WI38 (cell line): ENCODE measurements around the gene GOLGA6L24.
"Not testable (repeated sequence)": the region's sequence is repeated elsewhere in the genome, so short reads cannot be mapped to it uniquely, and the experiment has no call there.

Experiments used
- H3K4me3 ChIP-seq: 2 replicates; pipeline ENCODE4 v1.5.1; 2011; ENCODE audit warnings: low read depth, mild to moderate bottlenecking, control low read depth, low read length

Gene GOLGA6L24, protein sequence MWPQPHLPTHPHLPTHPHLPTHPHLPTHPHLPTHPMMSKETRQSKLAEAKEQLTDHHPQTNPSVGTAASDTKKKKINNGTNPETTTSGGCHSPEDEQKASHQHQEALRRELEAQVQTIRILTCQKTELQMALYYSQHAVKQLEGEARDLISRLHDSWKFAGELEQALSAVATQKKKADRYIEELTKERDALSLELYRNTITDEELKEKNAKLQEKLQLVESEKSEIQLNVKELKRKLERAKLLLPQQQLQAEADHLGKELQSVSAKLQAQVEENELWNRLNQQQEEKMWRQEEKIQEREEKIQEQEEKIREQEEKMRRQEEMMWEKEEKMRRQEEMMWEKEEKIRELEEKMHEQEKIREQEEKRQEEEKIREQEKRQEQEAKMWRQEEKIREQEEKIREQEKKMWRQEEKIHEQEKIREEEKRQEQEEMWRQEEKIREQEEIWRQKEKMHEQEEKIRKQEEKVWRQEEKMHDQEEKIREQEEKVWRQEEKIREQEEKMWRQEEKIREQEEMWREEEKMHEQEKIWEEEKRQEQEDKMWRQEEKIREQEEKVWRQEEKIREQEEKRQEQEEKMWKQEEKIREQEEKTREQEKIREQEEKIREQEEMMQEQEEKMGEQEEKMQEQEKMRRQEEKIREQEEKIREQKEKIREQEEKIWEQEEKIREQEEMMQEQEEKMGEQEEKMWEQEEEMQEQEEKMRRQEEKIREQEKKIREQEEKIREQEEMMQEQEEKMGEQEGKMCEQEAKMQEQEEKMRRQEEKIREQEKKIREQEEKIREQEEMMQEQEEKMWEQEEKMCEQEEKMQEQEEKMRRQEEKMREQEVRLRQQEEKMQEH

DNA sequence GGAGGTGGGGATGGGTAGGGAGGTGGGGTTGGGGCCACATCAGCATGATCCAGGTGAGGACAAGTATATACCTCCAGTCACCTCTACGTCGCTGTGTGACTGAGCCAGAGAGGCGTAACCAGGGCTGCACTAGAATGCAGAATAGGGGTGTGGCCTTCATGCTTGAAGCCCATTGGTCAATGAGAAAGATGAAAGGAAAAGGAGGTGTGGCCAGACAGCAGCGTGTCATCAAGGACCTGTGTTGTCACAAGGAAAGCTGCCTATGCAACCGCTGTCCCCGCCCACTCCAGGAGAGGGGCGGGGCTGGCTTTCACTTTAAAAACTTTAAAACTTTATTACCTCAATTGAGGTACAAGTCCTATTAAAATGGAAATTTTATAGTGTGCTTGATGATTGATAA, at the start of gene GOLGA6L24:
Gene GOLGA6L24 (minus strand): TSS at position 101 of the 400 bp plus-strand sequence. CDS start 61 bp downstream, at position 40.
- not testable (repeated sequence) for H3K4me3 ChIP-seq

DNA sequence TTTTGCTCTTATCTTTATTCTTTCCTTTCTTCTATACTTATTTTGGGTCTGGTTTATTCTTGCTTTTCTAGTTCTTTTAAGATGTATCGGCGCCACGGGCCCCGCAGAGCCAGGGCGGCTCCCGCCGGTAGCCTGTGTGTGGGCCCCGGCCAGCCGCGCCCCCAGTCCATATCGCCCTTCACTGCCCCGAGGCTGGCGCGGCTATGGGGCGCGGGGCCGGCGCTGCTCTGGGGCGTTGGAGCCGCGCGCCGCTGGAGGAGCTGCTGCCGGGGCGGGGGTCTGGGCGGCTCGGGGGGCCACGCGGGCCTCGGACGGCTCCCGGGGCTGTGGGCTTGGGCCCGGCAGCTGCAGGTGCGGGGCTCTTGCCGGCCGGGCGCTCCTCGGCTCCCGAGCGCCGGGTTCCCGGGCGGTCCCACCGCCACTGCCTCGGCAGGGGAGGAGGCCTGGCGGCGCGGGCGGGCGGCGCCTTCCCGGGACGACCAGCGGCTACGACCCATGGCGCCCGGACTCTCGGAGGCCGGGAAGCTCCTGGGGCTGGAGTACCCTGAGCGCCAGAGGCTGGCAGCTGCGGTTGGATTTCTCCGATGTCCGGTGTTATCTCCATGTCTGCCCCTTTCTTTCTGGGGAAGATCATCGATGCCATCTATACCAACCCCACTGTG, 45.0 kb upstream of the GOLGA6L24 start:
- not testable (repeated sequence) for H3K4me3 ChIP-seq

DNA sequence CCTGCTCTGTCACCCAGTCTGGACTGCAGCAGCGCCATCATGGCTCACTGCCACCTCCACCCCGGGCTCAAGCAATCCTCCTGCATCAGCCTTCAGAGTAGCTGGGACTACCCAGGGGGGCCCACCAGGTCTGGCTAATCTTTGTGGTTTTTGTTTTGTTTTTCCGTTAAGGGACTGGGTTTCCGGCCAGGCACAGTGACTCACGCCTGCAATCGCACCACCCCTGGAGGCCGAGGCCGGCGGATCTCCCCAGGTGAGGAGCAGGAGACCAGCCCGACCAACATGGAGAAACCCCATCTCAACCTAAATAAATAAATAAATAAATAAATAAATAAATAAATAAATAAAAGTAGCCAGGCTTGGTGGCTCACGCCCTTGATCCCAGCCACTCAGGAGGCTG, 38.1 kb upstream of the GOLGA6L24 start:
- H3K4me3 ChIP-seq, result not testable (repeated sequence)

DNA sequence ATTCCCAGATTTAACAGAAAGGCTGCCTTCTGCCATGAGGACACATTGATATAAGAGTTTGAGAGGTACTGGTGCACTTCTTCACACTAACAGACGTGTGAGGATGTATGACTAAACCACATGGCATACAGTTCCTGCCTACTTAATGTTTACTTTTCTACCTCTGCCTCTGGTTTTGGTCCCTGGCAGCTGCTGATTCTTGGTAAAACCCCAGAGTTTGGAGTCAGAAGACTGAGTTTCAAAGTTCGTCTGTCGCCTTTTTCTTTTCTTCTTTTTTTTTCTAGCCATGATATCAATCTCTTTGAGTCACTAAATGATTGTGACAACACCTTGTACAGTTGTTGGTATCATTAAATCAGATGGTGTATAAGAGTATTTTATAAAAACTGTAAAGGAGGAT, 22.2 kb upstream of the GOLGA6L24 start:
- not testable (repeated sequence) for H3K4me3 ChIP-seq

DNA sequence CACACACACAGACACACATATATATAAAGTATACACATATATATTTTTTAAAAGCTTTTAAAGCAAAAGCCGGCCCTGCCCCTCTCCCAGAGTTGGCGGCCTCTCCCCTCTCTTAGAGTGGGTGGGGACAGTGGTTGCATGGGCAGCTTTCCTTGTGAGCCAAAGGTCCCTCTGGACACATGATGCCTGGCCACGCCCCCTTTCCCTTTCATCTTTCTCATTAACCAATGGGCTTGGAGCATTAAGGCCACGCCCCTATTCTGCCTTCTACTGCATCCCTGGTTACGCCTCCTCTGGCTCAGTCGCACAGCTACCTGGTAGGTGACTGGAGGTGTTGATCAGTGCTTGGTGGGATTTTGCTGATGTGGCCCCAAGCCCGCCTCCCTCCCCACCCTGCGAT, 20.5 kb upstream of the GOLGA6L24 start, which contains the start of gene GOLGA8F:
Gene GOLGA8F (plus strand): TSS at position 301 of the 400 bp plus-strand sequence. CDS start 98 bp downstream, at position 399.
- not testable (repeated sequence) for H3K4me3 ChIP-seq

DNA sequence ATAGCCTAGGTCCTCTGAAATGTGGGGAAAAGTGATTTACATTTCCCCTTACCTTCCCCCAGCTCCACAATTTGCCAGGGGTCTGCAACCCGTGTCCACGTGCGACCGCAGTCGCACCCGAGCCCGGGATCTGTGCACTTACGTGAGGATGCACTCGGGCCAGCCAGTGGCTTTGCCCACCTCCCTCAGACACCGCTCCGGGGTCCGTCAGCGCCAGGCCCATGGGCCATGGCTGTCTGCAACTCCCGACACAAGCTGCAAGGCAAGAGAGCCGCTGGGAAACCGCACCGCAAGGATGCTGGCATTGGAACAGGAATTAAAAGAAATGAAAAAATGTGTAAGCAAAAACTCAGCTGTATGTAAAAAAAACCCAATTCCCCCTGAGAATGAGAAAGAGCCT, 7.6 kb upstream of the GOLGA6L24 start:
- H3K4me3 ChIP-seq, result not testable (repeated sequence)

DNA sequence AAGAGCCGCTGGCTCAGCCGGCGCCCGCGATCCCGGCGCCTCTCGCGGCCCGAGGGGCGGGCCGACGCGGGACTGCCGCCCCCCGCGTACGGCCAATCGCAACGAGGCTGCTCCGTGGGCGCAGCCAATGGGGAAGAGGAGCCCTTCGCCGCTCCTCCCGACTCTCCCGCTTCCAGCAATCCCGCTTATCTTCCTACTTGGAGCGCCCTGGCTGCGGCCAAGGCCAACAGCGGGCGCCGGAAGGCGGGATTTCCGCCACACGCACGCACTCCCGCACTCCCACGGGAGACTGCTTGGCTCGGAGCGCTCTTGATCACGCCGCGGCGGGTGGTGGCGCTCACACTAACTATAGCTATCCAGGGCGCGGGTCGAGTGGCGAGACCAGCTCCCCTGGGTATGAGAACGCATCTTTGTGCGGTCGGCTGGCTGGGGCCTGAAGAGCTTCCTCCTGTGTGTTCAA, 35.7 kb downstream of the GOLGA6L24 start, which contains the start of gene HERC2:
Gene HERC2 (minus strand): TSS at position 51 of the 460 bp plus-strand sequence. CDS start 746 bp downstream, outside the sequence.
- peak within 1 kb of the TSS; percentile 51 for H3K4me3 ChIP-seq

DNA sequence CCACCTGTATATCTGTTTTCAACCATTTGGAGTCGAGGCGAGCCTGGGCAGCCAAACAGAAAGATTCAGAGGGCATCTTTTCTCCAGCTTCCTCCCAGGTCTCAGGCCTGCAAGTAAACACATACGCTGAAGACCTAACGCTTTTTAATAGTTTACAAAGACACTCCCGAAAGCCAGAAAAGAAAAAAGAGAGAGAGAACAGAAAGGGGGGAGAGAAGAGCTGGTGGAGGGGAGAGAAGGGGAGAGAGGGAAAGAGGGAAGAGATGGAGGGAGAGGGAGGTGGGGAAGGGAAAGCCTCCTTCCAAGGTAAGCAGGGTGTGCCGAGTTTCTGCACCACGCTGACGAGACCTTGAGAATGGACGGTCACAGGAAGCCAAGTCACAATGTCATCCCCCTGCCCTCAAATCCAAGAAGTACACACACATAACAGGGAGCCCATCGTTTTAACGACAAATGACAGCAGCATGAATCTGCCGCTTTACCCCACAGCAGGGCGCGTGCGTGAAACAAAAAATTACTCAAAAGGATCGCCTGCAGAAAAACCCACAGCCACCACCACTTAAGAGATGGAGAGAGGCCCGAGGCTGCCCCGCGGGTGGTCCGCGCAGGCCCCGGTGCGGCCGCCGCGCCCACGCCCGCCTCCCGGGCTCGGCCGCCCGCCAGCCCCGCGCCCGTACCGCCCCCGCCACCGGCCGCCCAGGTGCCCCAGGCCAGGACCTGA, 36.4 kb downstream of the GOLGA6L24 start:
- peak overlapping the region; percentile 51 for H3K4me3 ChIP-seq

DNA sequence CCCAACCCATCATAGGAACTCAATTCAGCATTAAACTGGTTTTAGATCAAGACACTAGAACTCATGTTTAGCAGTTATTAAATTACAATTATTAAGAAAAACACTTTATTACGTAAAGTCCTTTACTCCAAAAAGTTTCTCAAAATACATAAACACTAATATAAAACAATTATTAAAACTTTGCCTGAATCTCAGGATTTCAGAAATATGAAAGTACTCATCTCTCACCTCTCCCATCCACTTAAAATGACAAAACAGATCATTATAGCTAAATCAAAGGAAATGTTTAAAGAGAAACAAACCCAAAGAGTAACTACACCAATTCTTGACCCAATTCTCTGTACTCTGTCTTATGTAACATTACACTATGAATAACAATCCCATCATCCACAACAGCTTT, 38.2 kb downstream of the GOLGA6L24 start:
- H3K4me3 ChIP-seq, result not testable (repeated sequence)

DNA sequence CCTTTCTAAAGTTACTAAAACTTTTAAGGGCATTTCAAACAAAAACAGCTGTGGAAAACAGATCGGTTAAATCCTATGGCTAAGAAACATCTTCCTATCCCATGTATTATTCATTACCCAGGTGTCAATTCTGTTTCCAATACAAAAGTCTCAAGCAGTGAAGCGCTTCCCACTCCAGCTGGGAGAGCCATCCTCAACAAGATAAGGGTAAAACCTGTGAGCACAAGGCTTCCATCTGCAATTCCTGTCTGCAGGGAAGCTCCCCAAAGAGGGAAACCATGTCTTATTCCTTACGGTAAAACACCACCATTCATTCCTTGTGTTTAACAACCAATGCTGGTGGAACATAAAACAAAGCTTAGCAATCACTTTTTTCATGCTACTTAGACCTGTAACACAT, 39.1 kb downstream of the GOLGA6L24 start:
- not testable (repeated sequence) for H3K4me3 ChIP-seq

DNA sequence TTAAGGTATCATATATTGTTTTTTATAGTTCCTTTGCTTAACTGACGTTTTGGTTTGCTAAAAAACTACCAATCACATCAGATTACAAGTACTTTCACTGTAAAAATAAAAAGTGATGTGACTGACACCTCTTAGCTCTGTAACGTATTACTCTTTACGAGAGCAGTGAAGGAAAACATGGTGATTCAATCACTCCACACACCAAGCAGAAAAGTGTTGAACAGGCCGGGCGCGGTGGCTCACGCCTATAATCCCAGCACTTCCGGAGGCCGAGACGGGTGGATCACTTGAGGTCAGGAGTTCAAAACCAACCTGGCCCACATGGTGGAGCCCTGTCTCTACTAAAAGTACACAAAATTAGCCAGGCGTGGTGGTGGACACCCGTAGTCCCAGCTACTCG, 39.8 kb downstream of the GOLGA6L24 start:
- H3K4me3 ChIP-seq, result not testable (repeated sequence)

DNA sequence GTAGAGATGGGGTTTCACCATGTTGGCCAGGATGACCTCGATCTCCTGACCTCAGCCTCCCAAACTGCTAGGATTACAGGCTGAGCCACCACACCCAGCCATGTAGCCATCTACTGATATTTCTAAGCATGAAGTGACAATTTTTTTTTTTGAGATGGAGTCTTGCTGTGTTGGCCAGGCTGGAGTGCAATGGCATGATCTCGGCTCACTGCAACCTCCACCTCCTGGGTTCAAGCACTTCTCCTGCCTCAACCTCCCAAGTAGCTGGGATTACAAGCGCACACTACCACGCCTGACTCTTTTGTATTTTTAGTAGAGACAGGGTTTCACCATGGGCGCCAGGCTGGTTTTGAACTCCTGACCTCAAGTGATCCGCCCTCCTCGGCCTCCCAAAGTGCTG, 40.9 kb downstream of the GOLGA6L24 start:
- not testable (repeated sequence) for H3K4me3 ChIP-seq

DNA sequence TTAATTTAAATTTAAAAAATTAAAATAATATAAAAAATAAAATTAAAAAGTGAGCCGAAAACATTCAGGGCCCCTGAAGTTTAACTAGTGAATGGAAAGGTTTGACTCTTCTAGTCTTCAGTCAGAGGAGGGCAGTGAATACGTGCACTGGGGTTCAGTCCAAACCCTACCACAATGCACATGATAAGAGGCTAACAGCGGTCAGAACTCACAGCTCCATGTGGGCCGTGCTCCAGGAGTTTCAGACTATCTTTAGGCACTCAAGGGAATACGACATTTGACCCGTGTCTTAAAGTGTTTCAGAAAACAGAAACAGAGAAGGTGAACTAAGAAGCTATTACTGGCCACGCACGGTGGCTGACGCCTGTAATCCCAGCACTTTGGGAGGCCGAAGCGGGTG, 47.4 kb downstream of the GOLGA6L24 start:
- H3K4me3 ChIP-seq, result not testable (repeated sequence)

DNA sequence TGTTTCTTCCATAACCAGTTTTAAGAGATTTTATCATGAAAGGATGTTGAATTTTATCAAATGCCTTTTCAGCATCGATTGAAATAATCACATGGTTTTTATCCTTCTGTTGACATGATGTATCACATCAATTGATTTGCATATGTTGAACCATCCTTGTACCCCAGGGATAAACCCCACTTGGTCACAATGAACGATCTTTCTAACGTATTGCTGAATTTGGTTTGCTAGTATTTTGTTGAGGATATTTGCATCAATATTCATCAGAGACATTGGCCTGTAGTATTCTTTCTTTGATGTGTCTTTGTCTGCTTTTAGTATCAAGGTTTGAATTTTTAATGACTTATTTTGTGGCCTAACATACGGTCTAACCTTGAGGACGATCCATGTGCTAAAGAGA, 49.2 kb downstream of the GOLGA6L24 start:
- H3K4me3 ChIP-seq, result not testable (repeated sequence)
